LHCN-M2 (cell line): ENCODE measurements around the gene AMPD2. TPM values are rescaled to one million over a fixed set of nuclear protein-coding genes. Genes with fewer than 3 reads are reported as not detected.
A peak's percentile ranks its signal among the peaks of the same experiment; 100 is the strongest.

ENCODE experiments used
- DNase-seq: peaks from one replicate; pipeline ENCODE4 v3.0.0-alpha.2; 2012; ENCODE audit warnings: low read depth
- total RNA-seq: library from RNA; depleted of rRNA; stranded (reverse); fragments of >200 nt; gene quantifications from 2 replicates; pipeline ENCODE4 v1.2.3, GENCODE V29; 2014

Gene AMPD2
- total RNA-seq, 1 experiment from 2014 or later, result 44.0 TPM

DNA sequence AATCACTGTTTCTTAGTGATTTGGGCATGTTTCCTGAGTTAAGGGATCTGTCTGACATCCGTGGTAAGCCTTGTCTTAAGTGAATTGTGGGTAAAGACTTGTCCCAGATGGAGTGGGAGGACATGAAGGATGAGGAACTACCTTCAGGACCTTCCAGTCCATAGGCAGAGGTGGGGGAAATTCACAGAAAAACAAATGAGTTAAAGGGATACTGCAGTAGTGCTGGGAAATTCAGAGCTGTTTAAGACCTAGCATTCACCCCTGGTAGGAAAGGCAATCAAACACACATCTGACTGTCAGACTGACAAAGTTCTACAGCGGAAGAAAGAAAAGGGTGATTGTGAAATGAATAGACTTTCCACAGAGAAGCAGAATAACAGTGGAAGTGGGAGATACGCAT is 3.2 kb upstream of the AMPD2 start:
- DNase-seq, result no peak

GRCh38 chr1:109617291-109617801 is 2.3 kb upstream of the AMPD2 start:
- DNase-seq, result peak; percentile 83

DNA sequence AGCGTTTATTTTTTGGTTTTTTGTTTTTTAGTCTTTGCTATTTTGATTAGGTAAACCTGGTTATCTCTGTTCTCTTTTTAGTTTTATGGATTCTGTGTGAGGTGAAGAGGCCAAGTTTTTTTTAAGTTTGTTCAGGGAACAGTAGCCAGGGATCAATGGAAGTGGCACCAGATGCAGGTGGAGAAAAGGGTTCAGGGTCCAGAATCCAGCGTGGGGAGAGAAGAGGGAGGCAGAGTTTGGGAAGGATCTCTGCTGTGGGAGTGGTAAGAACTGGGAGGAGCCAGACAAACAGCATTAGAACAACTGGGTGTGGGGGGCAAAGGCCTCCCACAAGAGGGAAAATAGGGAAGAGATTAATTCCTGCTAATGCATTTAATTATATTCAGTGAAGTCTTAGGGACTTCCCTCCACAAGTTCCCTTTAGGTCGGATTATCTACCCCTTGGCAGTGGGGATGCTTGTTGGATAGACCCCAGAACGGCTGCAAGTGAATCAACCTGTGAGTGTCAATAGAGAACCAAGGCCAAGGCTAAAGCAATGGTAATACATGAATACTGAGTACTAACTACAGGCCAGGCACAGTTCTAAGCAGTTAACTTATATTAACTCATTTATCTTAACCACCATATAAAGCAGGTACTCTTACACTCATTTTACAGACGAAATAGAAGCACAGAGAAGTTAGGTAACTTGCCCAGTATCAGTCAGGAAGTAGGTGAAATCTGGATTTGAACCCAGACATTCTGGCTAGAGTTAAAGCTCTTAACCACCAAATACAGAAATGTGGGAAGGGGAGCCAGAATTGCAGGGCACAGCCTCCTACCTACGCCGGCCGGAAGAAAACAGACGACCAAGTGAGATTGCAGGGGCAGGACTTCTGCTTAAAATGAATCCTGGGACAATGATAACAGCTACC is 719 bp upstream of the AMPD2 start:
- DNase-seq, result no peak

- DNase-seq, result peak; percentile 36
Observed at GRCh38 chr1:109620401-109620791, 759 bp downstream of the AMPD2 start.

GRCh38 chr1:109620841-109621286 is 1.2 kb downstream of the AMPD2 start:
- DNase-seq, result peak; percentile 85

DNA sequence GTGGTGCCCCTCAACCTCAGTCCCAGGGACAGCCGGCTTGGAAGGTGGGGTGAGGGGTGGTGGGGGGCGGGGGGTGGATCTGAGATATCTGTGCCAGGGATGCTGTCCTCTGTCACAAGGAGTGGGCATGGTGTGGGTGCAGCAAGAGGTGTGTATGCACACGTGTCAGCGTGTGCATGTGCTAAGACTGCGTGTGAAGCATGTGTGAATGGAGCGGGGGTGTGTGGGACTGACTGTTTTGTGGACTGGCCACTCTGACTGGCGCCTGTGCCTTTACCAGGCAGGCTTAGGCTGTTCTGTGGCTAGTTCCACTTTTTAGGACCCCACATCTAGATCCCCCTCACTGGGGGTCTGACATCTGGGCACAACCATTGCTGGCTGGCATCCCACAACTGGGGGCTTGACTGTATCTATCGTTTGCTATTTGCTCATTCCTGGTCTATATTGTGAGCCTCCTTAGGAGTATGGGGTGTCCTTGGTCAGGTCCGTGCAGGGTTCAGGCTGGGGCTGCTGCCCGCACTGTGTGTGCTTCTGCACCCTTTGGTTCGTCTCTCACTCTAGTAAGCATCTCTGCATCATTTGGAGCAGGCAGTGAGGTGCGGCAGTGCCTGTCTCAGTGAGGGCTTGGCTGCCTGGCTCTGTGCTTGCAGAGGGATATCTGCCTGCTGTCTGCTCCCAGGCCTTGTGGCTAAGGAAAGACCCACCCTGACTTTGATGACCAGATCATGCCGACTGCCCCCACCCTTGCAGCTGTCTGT is 1.9 kb downstream of the AMPD2 start:
- no peak for DNase-seq

DNA sequence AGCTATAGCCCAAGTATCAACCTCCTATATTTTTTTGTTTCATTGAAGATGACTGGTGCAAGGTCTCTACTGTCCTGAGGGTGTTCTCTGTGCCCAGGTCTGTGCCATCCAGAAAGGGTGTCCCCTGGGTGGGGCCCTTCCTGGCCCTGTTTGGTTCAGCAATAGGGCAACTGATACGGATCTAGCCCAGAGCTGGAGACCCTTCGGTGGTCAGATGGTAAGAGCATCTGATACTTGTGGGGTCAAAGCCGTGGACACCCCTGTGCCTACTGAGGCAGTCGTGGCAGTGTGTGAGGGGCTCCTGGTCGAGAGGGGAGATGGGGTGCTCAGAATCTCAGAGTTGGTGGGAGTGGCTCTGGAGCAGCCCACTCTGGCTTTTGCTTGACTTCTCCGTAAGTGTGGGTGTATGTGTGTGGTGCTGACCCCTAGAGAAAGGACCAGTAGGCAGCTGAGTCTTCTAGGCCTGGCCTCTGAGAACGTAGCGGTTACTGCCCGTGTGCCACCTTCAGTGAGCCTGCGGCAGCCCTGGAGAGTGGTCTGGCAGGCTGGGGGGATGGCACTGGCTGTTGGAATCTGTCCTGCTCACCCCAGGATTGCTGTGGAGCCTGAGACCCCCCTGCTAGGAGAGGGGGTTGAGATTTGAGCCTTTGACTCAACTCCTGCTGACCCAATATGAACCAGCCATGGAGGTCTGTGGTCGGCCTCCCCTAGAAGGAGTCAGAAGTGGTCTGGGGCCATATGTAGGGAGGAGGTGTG is 2.7 kb downstream of the AMPD2 start:
- DNase-seq, result no peak

- DNase-seq, result no peak
Observed at GRCh38 chr1:109622895-109623294, 3.3 kb downstream of the AMPD2 start.

- DNase-seq, result no peak
Observed at GRCh38 chr1:109623601-109624161, 4.0 kb downstream of the AMPD2 start.

- DNase-seq, result no peak
Observed at GRCh38 chr1:109624201-109625010, 4.8 kb downstream of the AMPD2 start.

- DNase-seq, result no peak
Observed at GRCh38 chr1:109625176-109625575, 5.5 kb downstream of the AMPD2 start.

GRCh38 chr1:109625601-109626560 is 6.2 kb downstream of the AMPD2 start:
- DNase-seq, result no peak

GRCh38 chr1:109626682-109627408 is 7.2 kb downstream of the AMPD2 start:
- no peak for DNase-seq

DNA sequence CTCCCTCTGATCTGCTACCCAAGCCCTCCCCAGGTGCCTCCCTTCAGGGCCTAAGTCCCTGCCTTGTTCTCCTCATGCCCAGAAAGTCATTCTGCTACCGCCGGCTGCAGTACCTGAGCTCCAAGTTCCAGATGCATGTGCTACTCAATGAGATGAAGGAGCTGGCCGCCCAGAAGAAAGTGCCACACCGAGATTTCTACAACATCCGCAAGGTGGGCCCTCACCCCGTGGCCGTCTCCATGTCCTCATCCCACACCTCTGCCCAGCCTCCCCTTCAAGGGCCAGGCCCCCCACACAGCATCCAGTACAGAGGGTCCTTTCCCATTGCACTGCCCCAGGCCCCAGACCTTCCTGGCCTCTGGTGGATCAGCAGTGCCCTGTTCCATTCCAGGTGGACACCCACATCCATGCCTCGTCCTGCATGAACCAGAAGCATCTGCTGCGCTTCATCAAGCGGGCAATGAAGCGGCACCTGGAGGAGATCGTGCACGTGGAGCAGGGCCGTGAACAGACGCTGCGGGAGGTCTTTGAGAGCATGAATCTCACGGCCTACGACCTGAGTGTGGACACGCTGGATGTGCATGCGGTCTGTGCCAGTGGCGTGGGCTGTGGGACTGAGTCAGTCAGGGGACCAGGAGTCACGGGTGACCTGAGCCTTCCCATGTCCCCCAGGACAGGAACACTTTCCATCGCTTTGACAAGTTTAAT is 8.2 kb downstream of the AMPD2 start:
- no peak for DNase-seq

GRCh38 chr1:109628540-109629321 is 9.1 kb downstream of the AMPD2 start:
- DNase-seq, result no peak

- no peak for DNase-seq
Observed at GRCh38 chr1:109629372-109630030, 9.9 kb downstream of the AMPD2 start.
